ENCODE measurements around the gene TRIM29.
"Not testable (repeated sequence)": the region's sequence is repeated elsewhere in the genome, so short reads cannot be mapped to it uniquely, and the experiment has no call there.

Gene TRIM29

DNA sequence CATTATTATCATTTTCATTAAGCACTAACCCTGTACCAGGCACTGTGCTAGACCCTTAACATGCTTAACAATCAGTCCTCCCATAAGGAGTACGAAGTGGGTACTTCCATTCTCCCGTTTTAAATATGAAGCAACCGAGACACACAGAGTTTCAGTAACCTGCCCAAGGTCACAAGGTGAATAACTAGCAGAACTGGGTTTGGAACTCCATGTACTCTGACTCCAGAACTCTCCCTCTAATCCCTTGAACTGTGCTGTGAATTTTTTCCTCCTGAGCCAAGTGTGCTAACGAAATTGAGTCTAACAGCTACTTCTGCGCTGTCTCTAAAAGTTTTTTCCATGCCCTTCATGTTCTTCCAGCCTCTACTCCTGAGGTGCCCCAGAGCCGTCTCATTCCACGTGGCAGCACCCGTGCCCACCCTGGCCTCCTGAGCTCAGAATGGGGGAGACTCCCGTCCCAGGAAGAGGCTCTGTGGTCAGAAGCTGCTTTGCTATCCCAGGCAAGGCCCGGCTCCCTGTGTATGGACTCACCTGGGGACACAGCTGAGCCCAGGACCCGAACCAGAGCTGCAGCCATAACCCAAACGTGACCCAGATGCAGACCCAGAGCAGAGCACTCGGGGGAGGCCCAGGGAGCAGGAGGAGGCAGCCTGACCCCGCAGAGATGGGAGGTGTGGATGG lies 8.6 kb upstream of the TRIM29 start:
- TF ChIP-seq CTCF (IDR thresholded peaks at IDR 0.05; ENCODE audit: control insufficient read depth, insufficient read depth, low read depth, low read length, missing control alignments) = no peak
- no peak for DNase-seq (ENCODE audit: low read depth)
- H3K4me3 ChIP-seq (ENCODE audit: control insufficient read depth, low read depth, low read length) = no peak overlapping the region

DNA sequence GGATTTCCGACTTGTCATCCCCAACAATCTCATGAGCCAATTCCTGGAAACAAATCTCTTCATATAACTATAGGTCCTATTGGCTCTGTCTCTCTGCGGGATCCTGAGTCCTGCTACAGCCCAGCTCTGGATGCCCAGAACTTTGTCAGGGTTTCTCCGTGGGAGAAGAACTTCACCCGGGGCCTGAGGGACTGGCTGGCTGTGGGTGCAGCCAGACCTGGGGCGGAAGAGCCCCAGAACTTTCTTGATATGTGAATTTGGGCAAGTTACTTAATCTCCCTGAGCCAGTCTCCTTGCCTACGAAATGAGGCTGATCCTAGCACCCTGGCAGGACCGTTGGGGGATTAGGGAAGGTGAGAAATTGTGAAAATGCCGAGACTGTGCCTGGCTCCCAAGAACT lies 6.6 kb upstream of the TRIM29 start:
- TF ChIP-seq CTCF (IDR thresholded peaks at IDR 0.05; ENCODE audit: control insufficient read depth, insufficient read depth, low read depth, low read length, missing control alignments) = no peak
- DNase-seq (ENCODE audit: low read depth) = no peak
- H3K4me3 ChIP-seq (ENCODE audit: control insufficient read depth, low read depth, low read length) = no peak overlapping the region

DNA sequence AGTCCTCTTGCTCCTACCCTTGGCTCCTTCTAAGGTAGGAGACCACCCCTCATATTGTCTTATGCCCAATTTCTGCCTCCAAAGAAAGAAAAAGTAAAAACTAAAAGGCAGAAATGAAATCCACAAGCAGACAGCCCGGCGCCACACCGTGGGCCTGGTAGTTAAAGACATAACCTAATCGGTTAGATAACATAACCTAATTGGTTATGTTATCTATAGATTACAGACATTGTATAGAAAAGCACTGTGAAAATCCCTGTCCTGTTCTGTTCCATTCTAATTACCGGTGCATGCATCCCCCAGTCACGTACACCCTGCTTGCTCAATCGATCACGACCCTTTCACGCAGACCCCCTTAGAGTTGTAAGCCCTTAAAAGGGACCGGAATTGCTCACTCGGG lies 5.6 kb upstream of the TRIM29 start:
- not testable (repeated sequence) for DNase-seq (ENCODE audit: low read depth)

DNA sequence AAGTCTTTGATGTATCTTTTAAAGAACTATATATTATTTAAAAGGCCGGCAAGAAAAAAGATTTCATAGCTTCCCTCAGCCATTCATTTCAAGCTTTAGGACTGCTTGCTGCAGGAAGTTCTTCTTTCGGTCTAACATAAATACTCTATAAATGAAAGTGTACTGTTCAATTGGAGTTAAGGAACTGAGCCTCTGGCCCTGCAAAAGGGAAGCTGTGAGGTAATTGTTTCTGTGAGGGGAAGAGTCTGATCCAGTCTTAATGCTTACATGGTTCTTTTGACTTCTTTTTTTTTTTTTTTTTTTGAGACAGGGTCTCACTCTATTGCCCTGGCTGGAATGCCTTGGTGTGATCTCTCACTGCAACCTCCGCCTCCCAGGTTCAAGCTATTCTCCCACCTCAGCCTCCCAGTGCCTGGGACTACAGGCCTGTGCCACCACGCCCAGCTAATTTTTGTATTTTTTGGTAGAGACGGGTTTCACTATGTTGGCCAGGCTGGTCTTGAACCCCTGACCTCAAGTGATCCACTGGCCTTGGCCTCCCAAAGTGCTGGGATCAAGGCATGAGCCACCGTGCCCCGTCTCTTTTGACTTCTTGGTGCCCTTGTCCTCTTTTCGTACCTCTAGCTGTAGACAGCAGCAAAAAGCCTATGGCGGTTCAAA lies 4.7 kb upstream of the TRIM29 start:
- DNase-seq (ENCODE audit: low read depth) = no peak
- no peak overlapping the region for H3K4me3 ChIP-seq (ENCODE audit: control insufficient read depth, low read depth, low read length)
- no peak for TF ChIP-seq CTCF (IDR thresholded peaks at IDR 0.05; ENCODE audit: control insufficient read depth, insufficient read depth, low read depth, low read length, missing control alignments)

More for the DNA sequence above, 5.6 kb upstream of the TRIM29 start:
- H3K4me3 ChIP-seq (ENCODE audit: control insufficient read depth, low read depth, low read length) = not testable (repeated sequence)

GRCh38 chr11:120141768-120142423 lies 4.0 kb upstream of the TRIM29 start:
- no peak for DNase-seq (ENCODE audit: low read depth)
- TF ChIP-seq CTCF (IDR thresholded peaks at IDR 0.05; ENCODE audit: control insufficient read depth, insufficient read depth, low read depth, low read length, missing control alignments) = no peak
- no peak overlapping the region for H3K4me3 ChIP-seq (ENCODE audit: control insufficient read depth, low read depth, low read length)

- DNase-seq (ENCODE audit: low read depth) = no peak
- no peak for TF ChIP-seq CTCF (IDR thresholded peaks at IDR 0.05; ENCODE audit: control insufficient read depth, insufficient read depth, low read depth, low read length, missing control alignments)
Observed at GRCh38 chr11:120141113-120141767, 3.3 kb upstream of the TRIM29 start.

More at GRCh38 chr11:120141113-120141767, 3.3 kb upstream of the TRIM29 start:
- H3K4me3 ChIP-seq (ENCODE audit: control insufficient read depth, low read depth, low read length) = no peak overlapping the region
